HG03103 (cell line): ENCODE results near the gene PLCH2.

ENCODE experiments used
- ATAC-seq: cut with Tn5 transposase; IDR thresholded peaks from one replicate; pipeline ENCODE4 v1.9.1; 2021; ENCODE audit warnings: low read depth; ENCODE audit not compliant: unreplicated experiment

PLCH2 gene

GRCh38 chr1:2497891-2498290 is 21.8 kb downstream of the PLCH2 start:
- ATAC-seq: no peak

- no peak for ATAC-seq
Observed at GRCh38 chr1:2498648-2499047, 22.6 kb downstream of the PLCH2 start.

GRCh38 chr1:2499260-2499659 is 23.2 kb downstream of the PLCH2 start:
- no peak for ATAC-seq

GRCh38 chr1:2499986-2500596 is 24.0 kb downstream of the PLCH2 start:
- ATAC-seq: no peak

- ATAC-seq: no peak
Observed at GRCh38 chr1:2501041-2501819, 25.1 kb downstream of the PLCH2 start.

GRCh38 chr1:2501820-2502119 is 25.7 kb downstream of the PLCH2 start:
- no peak for ATAC-seq

- ATAC-seq: no peak
Observed at GRCh38 chr1:2502210-2502609, 26.1 kb downstream of the PLCH2 start.

GRCh38 chr1:2502661-2503553 is 26.8 kb downstream of the PLCH2 start:
- no peak for ATAC-seq

GRCh38 chr1:2503554-2504224 is 27.6 kb downstream of the PLCH2 start:
- no peak for ATAC-seq

- ATAC-seq: no peak
Observed at GRCh38 chr1:2504225-2504948, 28.3 kb downstream of the PLCH2 start.

GRCh38 chr1:2504949-2505272 is 28.8 kb downstream of the PLCH2 start:
- no peak for ATAC-seq

- ATAC-seq: no peak
Observed at GRCh38 chr1:2505461-2505994, 29.4 kb downstream of the PLCH2 start.

- ATAC-seq: no peak
Observed at GRCh38 chr1:2506007-2506860, 30.1 kb downstream of the PLCH2 start.

- ATAC-seq: no peak
Observed at GRCh38 chr1:2506901-2507565, 30.9 kb downstream of the PLCH2 start.

GRCh38 chr1:2507744-2508155 is 31.7 kb downstream of the PLCH2 start:
- no peak for ATAC-seq

GRCh38 chr1:2508180-2508579 is 32.1 kb downstream of the PLCH2 start:
- no peak for ATAC-seq

- no peak for ATAC-seq
Observed at GRCh38 chr1:2508751-2509150, 32.7 kb downstream of the PLCH2 start.

GRCh38 chr1:2509589-2509988 is 33.5 kb downstream of the PLCH2 start:
- ATAC-seq: no peak
